IPS-18c (cell line): ENCODE data around the gene DENND5A.
A peak's percentile ranks its signal among the peaks of the same experiment; 100 is the strongest.

Experiments used
- H3K4me3 ChIP-seq: 2 replicates; pipeline ENCODE4 v1.7.0; 2013; ENCODE audit warnings: low read depth, mild to moderate bottlenecking, low read length, moderate library complexity; ENCODE audit not compliant: insufficient read depth
- H3K9me3 ChIP-seq: one replicate; pipeline ENCODE4 v1.6.1; 2013; ENCODE audit warnings: mild to moderate bottlenecking, low read length, moderate library complexity; ENCODE audit not compliant: control insufficient read depth, insufficient read depth

Gene DENND5A

GRCh38 chr11:9265211-9266131 lies at the start of gene DENND5A:
Gene DENND5A, minus strand, starts transcription at chr11:9265350. Its CDS starts 281 bp downstream, at chr11:9265069.
- Histone ChIP-seq H3K9me3 (no peaks in the 10 kb centered on the region), H3K4me3 (peak within 1 kb of the TSS; percentile 84)

DNA sequence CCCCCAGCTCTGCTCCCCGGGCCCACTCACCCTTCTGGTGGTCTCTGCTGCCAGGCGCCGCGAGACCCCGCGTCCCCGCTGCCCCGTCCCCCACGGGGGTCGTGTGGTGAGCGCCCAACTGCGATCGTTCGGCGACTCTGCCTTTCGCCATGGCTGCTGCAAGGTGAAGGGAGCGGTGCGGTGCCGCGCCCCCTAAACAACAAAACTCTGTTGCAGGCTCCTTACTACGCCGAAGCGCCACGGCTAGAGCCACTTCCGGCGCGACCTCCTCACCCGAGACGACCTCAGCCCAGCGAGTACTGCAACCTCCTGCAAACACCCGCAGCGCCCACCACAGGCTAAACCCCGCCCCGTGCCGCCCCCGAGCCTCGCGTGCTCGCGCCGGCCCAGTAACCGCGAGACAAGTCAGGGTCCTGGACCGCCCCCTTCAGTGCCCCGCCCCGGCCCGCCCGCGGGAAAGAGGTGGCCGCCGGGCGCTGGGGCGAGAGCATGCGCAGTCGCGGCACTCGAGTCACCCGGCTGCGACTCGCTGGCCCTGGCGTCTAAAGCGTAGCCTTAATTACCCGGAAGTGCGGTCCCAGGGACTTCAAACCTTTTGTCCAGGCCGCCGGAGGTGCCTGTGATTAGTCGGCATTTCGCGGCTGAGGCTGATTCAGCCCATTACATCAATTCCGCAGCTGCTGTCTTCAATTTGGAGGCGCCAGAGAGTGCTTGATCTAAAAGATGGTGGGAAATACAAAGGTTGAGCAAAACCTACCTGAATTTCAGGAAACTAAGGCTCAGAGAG lies 49.3 kb upstream of the DENND5A start, which contains the start of gene TMEM41B:
TMEM41B (minus strand) TSS at position 303 of the 787 bp plus-strand sequence; CDS start at position 151, 152 bp downstream.
- no peaks in the 10 kb centered on the region for H3K9me3 ChIP-seq
- H3K4me3 ChIP-seq, result peak within 1 kb of the TSS; percentile 85

GRCh38 chr11:9313648-9314290 lies 48.6 kb upstream of the DENND5A start:
- Histone ChIP-seq H3K9me3 (no peaks in the 10 kb centered on the region), H3K4me3 (peak overlapping the region; percentile 85)

DNA sequence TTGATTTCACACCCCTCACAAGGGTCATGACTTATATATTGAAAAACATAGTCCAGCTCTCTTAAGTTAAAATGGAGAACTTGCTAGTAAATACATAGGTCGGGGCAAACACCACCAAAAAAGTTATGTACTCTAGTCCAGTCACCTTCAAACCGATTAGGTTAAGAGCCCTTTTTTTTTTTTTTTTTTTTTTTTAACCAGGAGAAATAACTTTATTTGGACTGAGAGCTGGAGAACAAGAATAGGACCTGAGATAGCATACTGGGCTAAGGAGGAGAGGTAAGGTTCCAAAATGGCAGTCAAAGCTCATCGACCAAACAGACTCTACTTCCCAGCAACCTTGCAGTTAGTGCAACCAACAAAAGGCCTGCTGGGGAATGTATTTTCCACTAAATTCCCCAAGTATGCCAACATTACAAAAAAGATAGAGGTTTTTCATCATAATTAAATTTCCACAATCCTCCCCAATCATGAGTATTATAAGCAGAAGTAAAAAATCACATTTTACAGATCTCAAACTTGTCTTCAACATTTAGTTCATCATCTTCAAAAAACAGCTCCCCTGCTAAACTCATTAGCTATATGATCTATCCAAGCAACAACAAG lies 45.4 kb upstream of the DENND5A start:
- H3K9me3 ChIP-seq, result no peaks in the 10 kb centered on the region
- no peak overlapping the region for H3K4me3 ChIP-seq

DNA sequence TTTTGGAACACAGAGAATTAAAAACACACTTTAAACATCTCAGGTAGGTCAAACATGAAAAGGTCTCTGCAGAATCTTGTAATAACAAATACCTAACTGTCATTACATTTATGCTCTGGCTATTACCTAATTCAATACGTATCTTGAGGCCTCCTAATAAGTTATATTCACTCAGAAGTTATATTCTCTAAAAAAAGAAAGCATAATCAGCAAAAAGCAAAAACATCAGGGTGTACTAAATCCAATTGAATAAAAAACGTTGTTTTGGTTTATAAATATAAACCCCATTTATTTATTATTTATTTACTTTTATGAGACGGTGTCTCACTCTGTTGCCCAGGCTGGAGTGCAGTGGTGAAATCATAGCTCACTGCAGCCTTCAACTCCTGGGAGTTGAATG lies 39.0 kb upstream of the DENND5A start:
- Histone ChIP-seq H3K9me3 (no peaks in the 10 kb centered on the region), H3K4me3 (no peak overlapping the region)

DNA sequence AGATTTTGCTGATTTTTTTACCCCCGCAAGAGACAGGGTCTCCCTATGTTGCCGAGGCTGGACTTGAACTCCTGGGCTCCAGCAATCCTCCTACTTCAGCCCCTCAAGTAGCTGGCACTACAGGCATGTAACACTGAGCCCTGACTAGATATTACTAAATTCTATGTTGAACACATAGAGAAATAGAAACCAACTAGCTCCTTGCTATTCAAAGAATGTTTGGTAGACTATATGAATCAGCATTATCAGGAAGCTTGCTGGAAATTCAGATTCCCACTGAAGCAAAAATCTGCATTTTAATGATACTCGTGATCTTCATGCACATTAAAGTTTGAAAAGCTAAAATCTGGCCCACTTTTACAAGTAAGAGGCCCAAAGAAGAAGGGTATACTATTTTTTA lies 37.3 kb upstream of the DENND5A start:
- Histone ChIP-seq H3K4me3 (no peak overlapping the region), H3K9me3 (no peaks in the 10 kb centered on the region)

DNA sequence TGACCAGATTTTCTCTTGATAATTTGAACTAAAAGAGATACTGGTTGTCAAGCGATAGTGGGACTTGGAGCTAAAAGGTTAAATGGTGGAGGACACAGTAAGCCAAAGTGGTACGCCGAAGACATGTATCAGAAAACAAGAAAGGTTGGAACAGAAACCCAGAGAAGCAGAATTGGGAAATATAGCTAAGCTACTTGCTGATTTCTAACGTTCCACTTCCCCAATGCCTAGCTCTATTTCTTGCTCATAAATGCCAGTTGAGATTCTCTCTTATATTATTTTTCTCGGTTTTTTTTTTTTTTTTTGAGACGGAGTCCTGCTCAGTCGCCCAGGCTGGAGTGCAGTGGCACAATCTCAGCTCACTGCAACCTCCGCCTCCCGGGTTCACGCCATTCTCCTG lies 36.6 kb upstream of the DENND5A start:
- H3K9me3 ChIP-seq, result no peaks in the 10 kb centered on the region
- H3K4me3 ChIP-seq, result no peak overlapping the region

- H3K4me3 ChIP-seq, result no peak overlapping the region
- H3K9me3 ChIP-seq, result no peaks in the 10 kb centered on the region
Measured at GRCh38 chr11:9293646-9294045, 28.5 kb upstream of the DENND5A start.

DNA sequence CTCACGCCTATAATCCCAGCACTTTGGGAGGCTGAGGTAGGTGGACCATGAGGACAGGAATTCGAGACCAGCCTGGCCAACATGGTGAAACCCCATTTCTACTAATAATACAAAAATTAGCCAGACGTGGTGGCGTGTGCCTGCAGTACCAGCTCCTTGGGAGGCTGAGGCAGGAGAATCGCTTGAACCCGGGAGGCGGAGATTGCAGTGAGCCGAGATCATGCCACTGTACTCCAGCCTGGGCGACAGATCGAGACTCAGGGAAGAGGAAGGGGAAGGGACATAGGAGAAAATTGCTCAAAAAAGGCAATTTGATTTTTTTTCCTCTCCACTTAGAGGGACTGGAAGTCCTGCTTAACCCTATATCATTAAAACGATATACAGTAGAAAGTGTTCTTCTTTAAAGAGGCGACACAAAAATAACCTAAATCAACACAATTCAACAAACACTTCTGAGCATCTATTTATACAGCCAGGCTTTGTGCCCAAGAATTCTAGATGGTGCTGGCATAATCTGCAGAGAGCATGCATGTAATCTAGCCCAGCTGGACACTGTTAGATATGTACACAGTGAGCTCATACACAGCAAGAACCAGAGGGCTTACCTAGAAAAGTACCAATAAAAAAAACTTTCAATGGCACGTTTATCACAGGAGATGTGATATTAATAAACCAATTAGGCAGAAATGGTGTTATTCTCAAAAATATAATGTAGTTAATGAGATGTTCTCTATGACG lies 20.9 kb upstream of the DENND5A start:
- Histone ChIP-seq H3K9me3 (no peaks in the 10 kb centered on the region), H3K4me3 (no peak overlapping the region)

GRCh38 chr11:9280655-9281301 lies 15.6 kb upstream of the DENND5A start:
- Histone ChIP-seq H3K9me3 (no peaks in the 10 kb centered on the region), H3K4me3 (no peak overlapping the region)

DNA sequence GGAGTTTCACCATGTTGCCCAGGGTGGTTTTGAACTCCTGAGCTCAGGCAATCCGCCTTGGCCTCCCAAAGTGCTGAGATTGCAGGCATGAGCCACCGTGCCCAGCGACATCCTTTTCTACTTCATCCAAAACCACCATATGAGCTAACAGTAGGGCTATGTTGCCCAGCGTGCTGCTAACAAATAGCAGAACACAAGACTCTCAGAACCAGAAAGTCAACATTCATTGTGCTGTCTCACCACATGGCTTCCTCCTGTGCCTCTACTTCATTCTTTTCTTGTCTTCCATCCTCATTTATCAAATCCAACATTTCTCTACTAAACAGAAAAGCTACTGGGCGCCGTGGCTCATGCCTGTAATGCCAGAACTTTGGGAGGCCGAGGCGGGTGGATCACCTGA lies 12.0 kb upstream of the DENND5A start:
- Histone ChIP-seq H3K4me3 (no peak overlapping the region), H3K9me3 (no peaks in the 10 kb centered on the region)

GRCh38 chr11:9276571-9276970 lies 11.4 kb upstream of the DENND5A start:
- no peak overlapping the region for H3K4me3 ChIP-seq
- no peaks in the 10 kb centered on the region for H3K9me3 ChIP-seq

DNA sequence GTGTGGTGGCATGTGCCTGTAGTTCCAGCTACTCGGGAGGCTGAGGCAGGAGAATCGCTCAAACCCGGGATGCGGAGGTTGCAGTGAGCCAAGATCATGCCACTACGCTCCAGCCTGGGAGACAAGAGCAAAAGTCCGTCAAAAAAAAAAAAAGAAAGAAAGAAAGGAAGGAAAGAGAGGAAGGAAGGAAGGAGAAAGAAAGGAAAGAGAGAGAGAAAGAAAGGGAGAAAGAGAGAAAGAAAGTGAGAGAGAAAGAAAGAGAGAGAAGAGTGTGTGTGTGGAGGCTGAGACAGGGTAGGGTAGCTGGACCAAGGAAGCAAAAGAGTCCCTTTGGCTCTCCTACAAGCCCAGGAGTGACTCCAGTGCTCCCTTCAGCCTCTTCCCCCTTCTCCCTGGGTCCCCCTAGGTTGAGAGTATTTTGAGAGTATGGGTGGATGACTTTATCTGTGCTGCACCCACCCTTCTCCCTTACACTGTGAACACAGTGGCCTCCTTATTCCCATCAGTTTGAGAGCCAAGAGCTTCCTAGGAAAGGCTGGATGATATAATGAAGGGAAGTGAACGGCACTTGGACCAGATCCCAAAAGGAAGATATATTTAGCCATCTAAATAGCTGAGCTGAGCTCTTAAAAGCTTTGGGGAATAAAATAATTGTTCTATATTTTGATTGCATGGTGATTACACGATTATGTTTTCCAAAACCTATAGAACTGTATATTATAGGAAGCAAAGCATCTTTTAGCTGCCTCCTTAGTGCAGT lies 9.5 kb upstream of the DENND5A start:
- H3K9me3 ChIP-seq, result no peaks in the 10 kb centered on the region
- H3K4me3 ChIP-seq, result no peak overlapping the region

DNA sequence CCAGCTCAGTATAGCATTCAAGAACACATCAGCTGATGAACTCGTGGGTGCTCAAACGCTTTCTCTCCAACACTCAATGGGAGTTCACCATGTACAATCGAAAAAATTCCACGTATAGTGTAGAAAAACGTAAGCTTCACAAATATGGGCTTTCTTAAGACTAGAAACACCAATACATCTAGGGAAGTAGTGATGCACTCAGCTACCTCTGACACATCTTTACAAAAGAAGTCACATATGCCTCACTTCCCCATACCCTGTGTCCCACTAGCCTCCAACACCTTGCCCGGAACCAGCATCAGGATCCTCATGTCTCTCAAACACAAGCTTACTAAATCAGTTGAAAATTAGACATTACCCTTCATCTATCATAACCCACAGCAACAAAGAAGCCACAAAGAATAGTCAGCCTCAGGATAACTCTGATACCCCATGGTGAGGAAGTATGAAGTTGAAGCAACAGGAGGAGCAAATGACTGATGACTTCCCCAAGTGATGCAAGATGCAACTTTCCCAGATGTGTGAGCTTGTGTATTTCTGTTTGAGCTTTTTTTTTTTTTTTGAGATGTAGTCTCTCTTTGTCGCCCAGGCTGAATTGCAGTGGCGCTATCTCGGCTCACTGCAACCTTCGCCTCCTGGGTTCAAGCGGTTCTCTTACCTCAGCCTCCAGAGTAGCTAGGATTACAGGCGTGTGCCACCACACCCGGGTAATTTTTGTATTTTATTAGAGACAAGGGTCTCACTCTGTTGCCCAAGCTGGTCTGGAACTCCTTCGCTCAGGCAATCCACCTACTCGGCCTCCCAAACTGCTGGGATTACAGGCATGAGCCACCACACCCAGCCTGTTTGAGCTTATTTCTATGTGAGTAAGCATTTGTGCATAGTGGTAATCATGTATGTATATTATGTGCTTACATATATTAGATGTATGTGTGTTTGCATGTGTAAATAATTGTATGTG lies 8.5 kb upstream of the DENND5A start:
- H3K4me3 ChIP-seq, result no peak overlapping the region
- no peaks in the 10 kb centered on the region for H3K9me3 ChIP-seq
